Stimulated activated CD4-positive, alpha-beta T cell treated with anti-CD3 and anti-CD28 coated beads, Interleukin-15, amount 100 ng/mL, for 1 hour (primary cell): ENCODE data around the gene PPDPF.

Experiments
- DNase-seq, 2 donors: peaks; one replicate each; pipeline ENCODE4 v3.0.0-alpha.2; 2020; ENCODE audit warnings: low read depth in 1 of 2, low spot score in 1 of 2

PPDPF gene

DNA sequence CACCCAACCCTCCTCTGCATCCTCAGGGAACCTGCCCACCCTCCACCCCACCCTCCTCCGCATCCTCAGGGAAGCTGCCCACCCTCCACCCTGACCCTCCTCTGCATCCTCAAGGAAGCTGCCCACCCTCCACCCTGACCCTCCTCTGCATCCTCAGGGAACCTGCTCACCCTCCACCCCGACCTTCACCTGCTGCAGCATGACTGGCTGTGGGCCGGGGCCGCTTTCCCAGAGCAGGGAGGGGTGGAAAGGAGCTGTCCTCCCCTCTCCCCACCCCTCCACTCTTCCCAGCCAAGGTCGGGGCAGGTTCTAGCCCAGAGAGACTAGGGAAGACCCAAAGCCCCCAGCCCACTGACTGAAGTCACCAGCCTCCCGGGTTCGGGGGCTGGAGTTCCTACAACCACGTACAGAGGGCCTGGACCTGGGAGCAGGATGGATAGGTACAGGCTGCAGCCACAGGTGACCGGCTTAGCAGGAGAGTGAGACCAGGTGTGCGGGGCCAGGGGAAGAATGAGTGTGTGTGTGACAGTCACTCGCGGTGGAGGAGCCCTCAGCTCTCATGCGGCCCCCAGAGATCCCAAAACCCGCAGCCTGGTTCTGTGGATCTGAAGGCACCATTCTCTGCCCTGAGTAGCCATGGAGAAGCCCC is 33.3 kb upstream of the PPDPF start:
- DNase-seq = no peak

GRCh38 chr20:63487781-63488241 is 32.8 kb upstream of the PPDPF start:
- DNase-seq = no peak

DNA sequence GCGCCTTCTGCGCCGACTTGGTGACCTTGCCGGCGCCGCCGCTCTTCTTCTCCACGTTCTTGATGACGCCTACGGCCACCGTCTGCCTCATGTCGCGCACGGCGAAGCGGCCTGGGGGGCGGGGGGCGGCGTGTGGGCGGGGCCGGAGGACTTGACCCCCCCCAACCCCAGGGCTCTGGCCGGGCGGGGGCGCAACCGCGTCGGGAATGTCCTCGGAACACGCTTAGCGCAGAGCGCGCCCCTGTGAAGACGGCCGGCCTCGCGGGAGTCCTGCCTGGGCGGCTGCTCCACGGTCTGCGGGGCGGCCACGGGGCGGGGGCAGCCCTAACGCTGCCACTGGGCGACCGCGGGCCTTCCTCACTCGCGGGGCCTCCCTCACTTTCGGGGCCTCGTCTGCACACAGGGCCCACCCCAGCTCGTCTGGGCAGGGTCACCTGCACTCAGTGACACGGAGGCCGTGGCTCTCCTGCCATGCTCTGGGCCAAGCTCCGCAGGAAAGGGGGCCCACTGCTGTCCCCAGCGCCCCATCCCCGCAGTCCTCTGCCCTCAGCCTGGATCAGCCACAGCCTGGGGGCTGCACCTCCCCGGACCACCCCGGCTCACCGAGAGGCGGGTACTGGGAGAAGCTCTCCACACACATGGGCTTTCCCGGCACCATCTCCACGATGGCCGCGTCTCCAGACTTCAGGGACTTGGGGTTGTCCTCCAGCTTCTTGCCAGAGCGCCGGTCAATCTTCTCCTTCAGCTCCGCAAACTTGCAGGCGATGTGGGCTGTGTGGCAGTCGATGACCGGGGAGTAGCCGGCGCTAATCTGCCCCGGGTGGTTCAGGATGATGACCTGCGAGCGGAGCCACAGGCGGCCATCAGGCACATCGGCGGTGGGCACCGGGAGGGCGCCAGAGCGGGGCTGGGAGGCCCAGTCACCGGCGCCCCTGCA is 32.0 kb upstream of the PPDPF start:
- no peak for DNase-seq

DNA sequence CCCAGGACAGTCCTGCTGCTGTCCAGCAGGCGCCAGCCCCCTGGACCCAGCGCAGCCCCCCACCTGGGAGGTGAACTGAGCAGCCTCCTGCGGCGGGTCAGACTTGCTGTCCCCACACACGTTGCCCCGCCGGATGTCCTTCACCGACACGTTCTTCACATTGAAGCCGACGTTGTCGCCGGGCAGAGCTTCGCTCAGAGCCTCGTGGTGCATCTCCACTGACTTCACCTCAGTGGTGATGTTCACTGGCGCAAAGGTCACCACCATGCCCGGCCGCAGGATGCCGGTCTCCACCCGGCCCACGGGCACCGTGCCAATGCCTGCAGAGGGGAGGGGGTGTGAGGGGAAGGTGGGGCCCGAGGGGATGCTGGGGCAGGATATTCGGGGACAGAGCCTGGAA is 30.1 kb upstream of the PPDPF start:
- no peak for DNase-seq

DNA sequence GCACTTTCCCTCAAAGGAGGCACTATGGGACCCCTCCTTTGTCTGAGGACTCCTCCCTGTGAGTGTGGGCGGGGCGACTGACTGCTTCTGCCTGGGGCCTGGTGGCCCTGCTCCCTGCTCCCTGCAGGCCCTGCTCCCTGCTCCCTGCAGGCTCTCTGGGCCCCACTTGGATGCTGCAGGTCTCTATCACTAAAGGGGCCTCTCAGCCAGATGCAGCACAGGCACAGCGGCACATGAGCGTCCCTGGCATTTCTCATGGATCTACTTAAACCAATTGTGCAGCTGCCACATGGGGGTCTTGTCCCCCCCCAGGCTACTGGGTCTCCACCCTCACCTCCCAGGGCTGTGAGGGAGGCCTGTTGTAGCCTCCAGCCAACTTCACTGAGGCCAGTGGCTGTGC is 29.5 kb upstream of the PPDPF start:
- no peak for DNase-seq

DNA sequence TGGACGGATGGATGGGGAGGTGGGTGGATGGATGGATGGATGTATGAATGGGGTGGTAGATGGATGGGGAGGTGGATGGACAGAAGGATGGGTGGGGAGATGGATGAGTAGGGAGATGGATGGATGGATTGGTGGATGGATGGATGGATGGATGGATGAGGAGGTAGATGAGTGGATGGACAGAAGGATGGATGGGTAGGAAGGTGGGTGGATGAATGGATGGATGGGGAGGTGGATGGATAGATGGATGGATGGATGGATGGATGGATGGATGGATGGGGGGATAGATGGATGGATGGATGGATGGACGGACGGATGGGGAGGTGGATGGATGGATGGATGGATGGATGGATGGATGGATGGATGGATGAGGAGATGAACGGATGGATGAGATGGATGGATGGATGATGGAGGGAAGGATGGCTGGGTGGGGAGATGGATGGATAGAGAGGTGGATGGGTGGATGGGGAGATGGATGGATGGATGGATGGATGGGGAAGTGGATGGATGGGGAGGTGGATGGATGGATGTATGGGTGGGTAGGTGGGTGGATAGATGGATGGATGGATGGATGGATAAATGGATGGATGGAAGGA is 28.8 kb upstream of the PPDPF start:
- DNase-seq = no peak

GRCh38 chr20:63492518-63492917 is 28.0 kb upstream of the PPDPF start:
- DNase-seq = no peak

DNA sequence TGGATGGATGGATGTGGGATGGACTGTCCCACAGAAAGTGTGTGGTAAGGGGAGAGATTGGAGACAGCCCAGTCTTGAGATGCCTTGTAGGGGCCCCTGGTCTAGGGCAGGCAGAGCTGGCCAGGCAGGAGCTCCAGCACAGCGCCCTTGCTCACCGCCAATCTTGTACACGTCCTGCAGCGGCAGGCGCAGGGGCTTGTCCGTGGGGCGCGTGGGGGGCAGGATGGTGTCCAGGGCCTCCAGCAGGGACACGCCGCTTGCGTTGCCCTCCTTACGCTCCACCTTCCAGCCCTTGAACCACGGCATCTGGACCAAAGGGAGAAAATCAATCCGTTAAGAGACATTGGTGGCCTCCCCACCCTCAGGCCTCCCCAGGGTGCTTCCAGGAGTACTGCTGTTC is 27.6 kb upstream of the PPDPF start:
- DNase-seq = no peak

- DNase-seq = no peak
Observed at GRCh38 chr20:63493563-63494020, 27.0 kb upstream of the PPDPF start.

GRCh38 chr20:63494084-63494419 is 26.5 kb upstream of the PPDPF start:
- no peak for DNase-seq

DNA sequence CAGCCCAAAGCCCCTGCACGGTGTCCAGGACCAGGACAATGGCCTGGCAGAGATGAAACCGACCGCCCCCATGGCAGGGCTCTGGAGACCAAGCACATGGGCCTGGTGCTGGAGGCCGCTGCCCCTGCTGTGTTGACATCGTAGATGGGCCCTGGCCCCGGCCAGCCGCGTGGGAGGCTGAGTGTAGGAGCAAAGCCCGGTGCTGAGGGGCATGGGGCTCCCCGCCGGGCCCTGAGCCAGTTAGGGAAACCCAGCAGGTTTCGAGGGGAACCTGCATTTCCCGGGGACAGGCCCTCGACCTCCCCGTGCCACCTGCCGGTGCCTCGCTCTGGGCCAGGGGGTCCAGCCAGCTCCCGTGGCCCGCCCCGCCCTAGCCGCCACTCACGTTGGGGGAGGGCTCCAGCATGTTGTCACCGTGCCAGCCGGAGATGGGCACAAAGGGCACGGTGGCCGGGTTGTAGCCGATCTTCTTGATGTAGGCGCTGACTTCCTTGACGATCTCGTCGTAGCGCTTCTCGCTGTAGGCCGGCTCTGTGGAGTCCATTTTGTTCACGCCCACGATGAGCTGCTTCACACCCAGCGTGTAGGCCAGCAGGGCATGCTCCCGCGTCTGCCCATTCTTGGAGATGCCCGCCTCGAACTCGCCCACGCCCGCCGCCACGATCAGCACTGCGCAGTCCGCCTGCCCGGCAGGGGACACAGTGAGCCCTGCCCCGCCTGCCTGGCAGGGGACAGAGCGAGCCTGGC is 26.0 kb upstream of the PPDPF start:
- no peak for DNase-seq

DNA sequence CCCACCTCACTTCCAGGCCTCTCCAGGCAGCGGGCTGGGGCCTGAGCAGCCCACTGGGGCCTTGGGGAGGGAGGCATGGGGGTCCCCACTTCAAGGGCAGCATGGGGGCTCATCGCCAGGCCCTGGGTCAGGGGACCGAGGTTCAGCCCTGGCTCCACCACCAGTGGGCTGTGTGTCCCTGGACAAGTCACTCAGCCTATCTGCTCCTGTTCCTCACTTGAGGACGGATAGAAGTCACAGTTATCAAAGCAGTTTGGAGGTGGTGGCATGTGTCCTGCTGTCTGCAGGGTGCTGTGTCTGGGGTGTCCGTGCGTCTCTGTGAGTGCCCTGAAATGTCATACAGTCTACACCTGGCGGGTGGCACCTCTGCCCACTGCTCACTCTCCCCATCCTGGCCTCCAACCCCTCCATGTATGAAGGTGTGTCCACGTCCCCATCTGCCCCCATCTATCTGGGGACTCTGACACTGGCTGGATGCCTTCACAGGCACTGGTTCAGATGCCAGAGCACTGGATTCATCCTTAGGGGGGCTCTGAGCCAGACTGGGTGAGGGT is 25.3 kb upstream of the PPDPF start:
- DNase-seq = no peak

- peak; percentile 56 to 62 for DNase-seq
Observed at GRCh38 chr20:63495741-63496595, 24.6 kb upstream of the PPDPF start.

GRCh38 chr20:63496596-63497120 is 23.9 kb upstream of the PPDPF start:
- DNase-seq = no peak

GRCh38 chr20:63497138-63497945 is 23.2 kb upstream of the PPDPF start:
- DNase-seq = no peak

GRCh38 chr20:63497946-63498935 is 22.3 kb upstream of the PPDPF start:
- no peak for DNase-seq

DNA sequence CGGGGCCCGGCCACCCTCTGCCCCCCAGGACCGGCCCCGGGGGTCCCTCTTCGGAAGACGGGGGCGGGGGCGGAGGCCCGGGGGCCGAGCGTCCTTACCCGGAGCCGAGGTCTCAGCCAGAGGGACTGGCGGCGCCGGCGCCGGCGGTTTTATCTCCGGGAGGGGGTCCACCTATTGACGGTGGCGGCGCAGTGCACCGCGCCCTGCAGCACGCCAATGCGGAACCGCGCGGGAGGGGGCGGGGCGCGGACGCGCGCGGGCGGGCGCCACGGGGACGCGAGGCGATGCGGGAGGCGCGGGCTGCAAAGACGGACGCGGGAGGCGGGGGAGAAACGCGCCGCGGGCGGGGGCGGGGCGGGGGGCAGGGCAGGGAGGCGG is 21.6 kb upstream of the PPDPF start, which contains the start of gene EEF1A2:
Gene EEF1A2, minus strand, starts transcription at position 124 of the 378 bp plus-strand sequence. CDS start 1,320 bp downstream, outside the sequence.
- peak; percentile 21 to 25 for DNase-seq
